DND-41 (cell line): ENCODE results near the gene DCUN1D2.

Source experiments
- EZH2 ChIP-seq: IDR thresholded peaks from 3 replicates; pipeline ENCODE4 v1.6.1; 2012; ENCODE audit warnings: borderline replicate concordance, low read depth, mild to moderate bottlenecking, moderate library complexity, low read length, inconsistent platforms; ENCODE audit not compliant: severe bottlenecking
- TF ChIP-seq, protein P1 (sequence below): IDR thresholded peaks from 2 replicates; pipeline ENCODE4 v1.5.1; 2012; ENCODE audit warnings: borderline replicate concordance, low read length, moderate library complexity, mild to moderate bottlenecking; ENCODE audit not compliant: poor library complexity, severe bottlenecking; ENCODE audit errors: extremely low read depth

DNA sequence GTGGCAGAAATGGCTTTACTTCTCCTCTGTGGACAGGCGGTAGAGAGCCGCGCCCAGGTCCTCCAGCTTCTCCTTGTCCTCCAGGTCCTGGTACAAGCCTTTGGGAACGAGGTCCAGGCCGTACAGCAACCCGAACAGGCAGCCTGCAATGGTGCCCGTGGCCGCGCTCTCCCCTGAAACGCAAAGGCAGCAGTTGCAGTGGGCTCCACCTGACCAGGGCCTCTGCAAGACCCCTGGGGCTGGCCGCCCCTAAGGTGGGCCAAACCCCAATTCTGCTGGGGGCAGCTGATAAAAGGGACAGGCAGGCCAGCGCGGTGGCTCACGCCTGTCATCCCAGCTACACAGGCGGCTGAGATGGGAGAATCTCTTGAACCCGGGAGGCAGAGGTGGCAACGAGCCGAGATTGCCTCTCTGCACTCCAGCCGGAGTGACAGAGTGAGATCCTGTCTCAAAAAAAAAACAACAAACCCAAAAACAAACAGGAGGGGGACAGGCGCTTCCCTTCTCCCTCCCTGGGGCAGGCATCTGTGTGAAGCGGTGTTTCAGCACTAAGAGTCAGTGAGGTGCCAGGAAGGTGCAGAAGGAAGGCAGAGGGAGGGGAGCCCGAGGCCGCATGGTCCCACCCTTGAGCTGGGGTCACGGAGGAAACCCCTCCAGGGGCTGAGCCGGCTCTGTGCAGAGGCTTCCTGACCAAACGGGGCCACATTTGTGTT, 67.5 kb downstream of the DCUN1D2 start:
- TF ChIP-seq, protein P1, sequence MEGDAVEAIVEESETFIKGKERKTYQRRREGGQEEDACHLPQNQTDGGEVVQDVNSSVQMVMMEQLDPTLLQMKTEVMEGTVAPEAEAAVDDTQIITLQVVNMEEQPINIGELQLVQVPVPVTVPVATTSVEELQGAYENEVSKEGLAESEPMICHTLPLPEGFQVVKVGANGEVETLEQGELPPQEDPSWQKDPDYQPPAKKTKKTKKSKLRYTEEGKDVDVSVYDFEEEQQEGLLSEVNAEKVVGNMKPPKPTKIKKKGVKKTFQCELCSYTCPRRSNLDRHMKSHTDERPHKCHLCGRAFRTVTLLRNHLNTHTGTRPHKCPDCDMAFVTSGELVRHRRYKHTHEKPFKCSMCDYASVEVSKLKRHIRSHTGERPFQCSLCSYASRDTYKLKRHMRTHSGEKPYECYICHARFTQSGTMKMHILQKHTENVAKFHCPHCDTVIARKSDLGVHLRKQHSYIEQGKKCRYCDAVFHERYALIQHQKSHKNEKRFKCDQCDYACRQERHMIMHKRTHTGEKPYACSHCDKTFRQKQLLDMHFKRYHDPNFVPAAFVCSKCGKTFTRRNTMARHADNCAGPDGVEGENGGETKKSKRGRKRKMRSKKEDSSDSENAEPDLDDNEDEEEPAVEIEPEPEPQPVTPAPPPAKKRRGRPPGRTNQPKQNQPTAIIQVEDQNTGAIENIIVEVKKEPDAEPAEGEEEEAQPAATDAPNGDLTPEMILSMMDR = no peak
- no peak for TF ChIP-seq EZH2
